Parathyroid adenoma (tissue), 2 donors: ENCODE measurements around the gene HPCAL1.

Experiments
- H2AFZ ChIP-seq: fragments of 300-600 bp; sonication (generic); one replicate; pipeline ENCODE4 v1.7.0; 2017; ENCODE audit warnings: antibody characterized with exemption, mild to moderate bottlenecking
- H3K27ac ChIP-seq: fragments of 300-600 bp; sonication (generic); one replicate; pipeline ENCODE4 v1.7.0; 2017
- H3K27me3 ChIP-seq: fragments of 300-600 bp; sonication (generic); one replicate; pipeline ENCODE4 v1.7.0; 2017; ENCODE audit warnings: low read length; ENCODE audit not compliant: control insufficient read depth, insufficient read depth
- H3K36me3 ChIP-seq: fragments of 300-600 bp; sonication (generic); one replicate; pipeline ENCODE4 v1.7.0; 2017; ENCODE audit warnings: low read length; ENCODE audit not compliant: control insufficient read depth, insufficient read depth
- H3K4me1 ChIP-seq: fragments of 300-600 bp; sonication (generic); one replicate; pipeline ENCODE4 v1.7.0; 2017; ENCODE audit warnings: control low read depth
- H3K4me2 ChIP-seq: fragments of 300-600 bp; sonication (generic); one replicate; pipeline ENCODE4 v1.7.0; 2017; ENCODE audit warnings: low read length
- H3K4me3 ChIP-seq: fragments of 300-600 bp; sonication (generic); one replicate; pipeline ENCODE4 v1.7.0; 2017; ENCODE audit warnings: low read depth, low read length
- H3K79me2 ChIP-seq: fragments of 300-600 bp; sonication (generic); one replicate; pipeline ENCODE4 v1.7.0; 2017; ENCODE audit warnings: control low read depth
- H3K9ac ChIP-seq: fragments of 300-600 bp; sonication (generic); one replicate; pipeline ENCODE4 v1.7.0; 2017; ENCODE audit warnings: mild to moderate bottlenecking
- H3K9me3 ChIP-seq: fragments of 300-600 bp; sonication (generic); one replicate; pipeline ENCODE4 v1.7.0; 2017; ENCODE audit warnings: low read length; ENCODE audit not compliant: control insufficient read depth
- TF ChIP-seq, protein P1 (sequence below): fragments of 300-600 bp; sonication (generic); IDR thresholded peaks from one replicate; pipeline ENCODE4 v1.7.0; 2017; ENCODE audit warnings: antibody characterized with exemption, mild to moderate bottlenecking
- donor health status: primary hyperparathyroidism.

The HPCAL1 gene

DNA sequence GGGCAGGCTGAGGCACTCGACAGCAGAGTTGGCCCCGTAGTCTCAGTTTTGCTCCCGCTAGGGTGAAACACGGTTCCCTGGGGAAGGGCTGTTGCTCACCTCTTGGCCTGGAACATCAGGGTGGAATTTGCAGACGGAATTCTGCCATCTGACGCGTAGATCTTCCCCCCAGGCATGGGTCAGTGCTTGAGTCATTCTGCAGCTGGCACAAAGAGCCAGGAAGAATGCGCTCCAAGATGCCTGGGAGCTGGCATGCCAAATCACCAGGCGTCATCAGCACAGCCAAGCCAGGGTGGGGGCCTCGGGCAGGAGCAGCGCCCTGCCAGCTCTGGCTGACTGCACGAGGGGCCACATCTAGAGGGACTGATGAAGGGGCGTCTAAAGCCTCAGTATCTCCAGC, 102.7 kb downstream of the HPCAL1 start:
- TF ChIP-seq, protein P1, sequence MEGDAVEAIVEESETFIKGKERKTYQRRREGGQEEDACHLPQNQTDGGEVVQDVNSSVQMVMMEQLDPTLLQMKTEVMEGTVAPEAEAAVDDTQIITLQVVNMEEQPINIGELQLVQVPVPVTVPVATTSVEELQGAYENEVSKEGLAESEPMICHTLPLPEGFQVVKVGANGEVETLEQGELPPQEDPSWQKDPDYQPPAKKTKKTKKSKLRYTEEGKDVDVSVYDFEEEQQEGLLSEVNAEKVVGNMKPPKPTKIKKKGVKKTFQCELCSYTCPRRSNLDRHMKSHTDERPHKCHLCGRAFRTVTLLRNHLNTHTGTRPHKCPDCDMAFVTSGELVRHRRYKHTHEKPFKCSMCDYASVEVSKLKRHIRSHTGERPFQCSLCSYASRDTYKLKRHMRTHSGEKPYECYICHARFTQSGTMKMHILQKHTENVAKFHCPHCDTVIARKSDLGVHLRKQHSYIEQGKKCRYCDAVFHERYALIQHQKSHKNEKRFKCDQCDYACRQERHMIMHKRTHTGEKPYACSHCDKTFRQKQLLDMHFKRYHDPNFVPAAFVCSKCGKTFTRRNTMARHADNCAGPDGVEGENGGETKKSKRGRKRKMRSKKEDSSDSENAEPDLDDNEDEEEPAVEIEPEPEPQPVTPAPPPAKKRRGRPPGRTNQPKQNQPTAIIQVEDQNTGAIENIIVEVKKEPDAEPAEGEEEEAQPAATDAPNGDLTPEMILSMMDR, result no peak
- Histone ChIP-seq H3K9ac (no peak overlapping the region), H3K4me3 (no peak overlapping the region), H3K27me3 (no peaks in the 10 kb centered on the region), H3K9me3 (no peaks in the 10 kb centered on the region), H3K36me3 (no peaks in the 10 kb centered on the region), H3K4me2 (no peak overlapping the region), H3K4me1 (peaks cover 12% of the 10 kb centered on the region), H3K27ac (no peak overlapping the region), H2AFZ (no peak overlapping the region), H3K79me2 (no peaks in the 10 kb centered on the region)

DNA sequence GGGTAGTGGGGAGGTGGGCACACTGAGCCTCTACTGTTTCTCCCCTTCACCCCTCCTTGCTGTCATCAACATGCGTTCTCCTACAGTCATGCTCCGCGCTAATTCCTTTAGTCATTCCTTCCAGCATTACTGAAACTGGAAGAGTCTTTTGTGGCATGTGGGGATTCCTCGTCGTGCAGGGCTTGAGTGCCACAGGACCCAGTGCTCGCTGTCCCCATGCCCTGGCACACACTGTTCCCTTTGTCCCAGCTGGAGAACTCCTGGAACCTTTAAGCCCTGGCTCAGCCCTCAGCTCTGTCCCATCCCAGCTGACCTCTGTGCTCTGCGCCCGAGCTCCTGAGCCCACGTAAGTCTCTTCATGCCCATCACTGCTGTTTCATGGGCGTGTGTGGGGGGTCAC, 103.3 kb downstream of the HPCAL1 start:
- H2AFZ ChIP-seq, result no peak overlapping the region
- H3K4me3 ChIP-seq, result no peak overlapping the region
- H3K4me2 ChIP-seq, result no peak overlapping the region
- no peaks in the 10 kb centered on the region for H3K79me2 ChIP-seq
- no peaks in the 10 kb centered on the region for H3K36me3 ChIP-seq
- no peak overlapping the region for H3K27ac ChIP-seq
- peaks cover 12% of the 10 kb centered on the region for H3K4me1 ChIP-seq
- H3K27me3 ChIP-seq, result no peaks in the 10 kb centered on the region
- H3K9me3 ChIP-seq, result no peaks in the 10 kb centered on the region
- no peak overlapping the region for H3K9ac ChIP-seq
- TF ChIP-seq, protein P1, result no peak

DNA sequence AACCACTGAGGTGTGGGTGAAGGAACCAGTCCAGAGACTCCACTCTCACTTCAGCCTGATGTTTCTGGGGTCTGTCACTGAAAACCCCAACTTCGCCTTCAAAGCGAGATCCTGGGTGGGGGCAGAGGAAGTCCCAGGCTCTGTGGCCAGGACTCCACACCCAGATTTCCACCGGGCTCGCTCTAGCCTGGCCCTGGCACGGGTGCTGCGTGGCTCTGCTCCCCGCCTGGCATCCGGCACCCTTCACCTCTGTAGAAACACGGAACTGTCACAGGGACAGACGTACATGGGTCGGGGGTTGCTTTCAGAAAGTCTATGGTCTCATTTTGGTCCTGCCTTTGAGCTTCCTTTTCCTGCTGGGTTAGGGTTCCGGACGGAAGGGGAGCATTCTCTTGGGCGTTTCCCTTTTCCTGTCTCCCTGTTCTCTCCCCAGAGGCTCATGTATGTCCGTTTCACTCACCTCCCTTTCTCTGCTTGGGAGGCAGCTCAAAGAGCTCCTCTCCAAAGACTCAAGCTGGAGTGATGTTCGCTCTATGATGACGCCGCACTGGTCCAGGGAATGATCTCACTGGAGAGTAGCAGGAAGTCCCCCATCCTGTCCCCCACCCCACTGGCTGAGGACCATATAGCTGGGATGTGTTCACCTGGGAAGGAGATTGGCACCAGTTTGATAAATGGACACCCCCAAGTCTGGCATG, 103.9 kb downstream of the HPCAL1 start:
- H3K79me2 ChIP-seq, result no peaks in the 10 kb centered on the region
- no peak overlapping the region for H2AFZ ChIP-seq
- H3K4me3 ChIP-seq, result no peak overlapping the region
- no peaks in the 10 kb centered on the region for H3K27me3 ChIP-seq
- H3K9ac ChIP-seq, result no peak overlapping the region
- no peak overlapping the region for H3K27ac ChIP-seq
- no peak overlapping the region for H3K4me2 ChIP-seq
- peaks cover 12% of the 10 kb centered on the region for H3K4me1 ChIP-seq
- no peaks in the 10 kb centered on the region for H3K9me3 ChIP-seq
- no peaks in the 10 kb centered on the region for H3K36me3 ChIP-seq
- TF ChIP-seq, protein P1, result no peak

DNA sequence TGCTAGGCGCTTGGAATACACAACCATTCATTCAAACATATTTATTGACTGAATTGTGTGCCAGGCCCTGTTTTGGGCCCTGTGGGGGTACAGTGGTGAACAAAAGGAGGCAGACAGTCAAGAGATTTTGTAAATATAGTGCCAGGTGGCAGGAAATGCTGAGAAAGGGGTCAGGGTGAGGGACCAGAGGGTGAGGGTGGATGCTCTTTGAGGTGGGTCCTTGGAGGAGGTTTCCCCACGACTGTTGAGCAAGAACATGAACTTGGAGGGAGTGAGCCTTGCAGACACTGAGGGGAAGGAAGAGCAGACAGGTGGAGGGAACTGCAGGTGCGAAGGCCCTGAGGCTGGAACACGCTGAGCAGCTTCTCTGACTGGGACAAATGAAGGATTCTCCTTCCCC, 104.7 kb downstream of the HPCAL1 start:
- H3K4me1 ChIP-seq, result peaks cover 12% of the 10 kb centered on the region
- no peaks in the 10 kb centered on the region for H3K79me2 ChIP-seq
- no peaks in the 10 kb centered on the region for H3K9me3 ChIP-seq
- H3K4me2 ChIP-seq, result no peak overlapping the region
- no peak overlapping the region for H2AFZ ChIP-seq
- H3K27me3 ChIP-seq, result no peaks in the 10 kb centered on the region
- H3K36me3 ChIP-seq, result no peaks in the 10 kb centered on the region
- TF ChIP-seq, protein P1, result no peak
- H3K27ac ChIP-seq, result no peak overlapping the region
- no peak overlapping the region for H3K4me3 ChIP-seq
- H3K9ac ChIP-seq, result no peak overlapping the region
